ENCODE measurements around the gene MPP3. TPM values are rescaled to one million over a fixed set of nuclear protein-coding genes. Genes with fewer than 3 reads are reported as not detected.

The MPP3 gene
- total RNA-seq, 1 donor from 2014 or later, result 22.9 TPM

- no peaks in the 10 kb centered on the region for H3K36me3 Mint-ChIP-seq
- no peak overlapping the region for H3K4me3 Mint-ChIP-seq
- no peaks in the 10 kb centered on the region for H3K4me1 Mint-ChIP-seq
- DNase-seq (ENCODE audit: low spot score in 2 of 2, unreplicated experiment in 2 of 2), result no peak
- peaks cover under 1% of the 10 kb centered on the region for H3K9me3 Mint-ChIP-seq
- no peak overlapping the region for H3K27ac Mint-ChIP-seq
- peaks cover 36% of the 10 kb centered on the region for H3K27me3 Mint-ChIP-seq (ENCODE audit: low read depth)
- no peak for TF ChIP-seq CTCF (IDR thresholded peaks at IDR 0.05; ENCODE audit: unreplicated experiment)
These were observed 48.3 kb downstream of the MPP3 start for GRCh38 chr17:43784628-43785101.

GRCh38 chr17:43784068-43784467 is 48.9 kb downstream of the MPP3 start:
- H3K27ac Mint-ChIP-seq, result no peak overlapping the region
- H3K36me3 Mint-ChIP-seq, result no peaks in the 10 kb centered on the region
- H3K27me3 Mint-ChIP-seq (ENCODE audit: low read depth), result peaks cover 42% of the 10 kb centered on the region
- DNase-seq (ENCODE audit: low spot score in 2 of 2, unreplicated experiment in 2 of 2), result no peak
- no peak for TF ChIP-seq CTCF (IDR thresholded peaks at IDR 0.05; ENCODE audit: unreplicated experiment)
- peaks cover 4% of the 10 kb centered on the region for H3K4me1 Mint-ChIP-seq
- H3K9me3 Mint-ChIP-seq, result no peaks in the 10 kb centered on the region
- no peak overlapping the region for H3K4me3 Mint-ChIP-seq

GRCh38 chr17:43782913-43783680 is 49.8 kb downstream of the MPP3 start:
- H3K4me3 Mint-ChIP-seq, result no peak overlapping the region
- H3K9me3 Mint-ChIP-seq, result no peaks in the 10 kb centered on the region
- peaks cover 4% of the 10 kb centered on the region for H3K4me1 Mint-ChIP-seq
- peaks cover 42% of the 10 kb centered on the region for H3K27me3 Mint-ChIP-seq (ENCODE audit: low read depth)
- no peak overlapping the region for H3K27ac Mint-ChIP-seq
- no peak for TF ChIP-seq CTCF (IDR thresholded peaks at IDR 0.05; ENCODE audit: unreplicated experiment)
- DNase-seq (ENCODE audit: low spot score in 2 of 2, unreplicated experiment in 2 of 2), result no peak
- no peaks in the 10 kb centered on the region for H3K36me3 Mint-ChIP-seq

GRCh38 chr17:43780135-43780534 is 52.8 kb downstream of the MPP3 start, which contains the start of gene CFAP97D1:
Gene CFAP97D1, plus strand, starts transcription at chr17:43780435. Its CDS starts 28 bp downstream, at chr17:43780463.
- Mint-ChIP-seq H3K27me3 (ENCODE audit: low read depth) (peaks cover 42% of the 10 kb centered on the region), H3K36me3 (peaks cover under 1% of the 10 kb centered on the region), H3K9me3 (no peaks in the 10 kb centered on the region), H3K4me1 (peaks cover 7% of the 10 kb centered on the region), H3K4me3 (peak within 1 kb of the TSS; percentile 69), H3K27ac (peak within 1 kb of the TSS; percentile 61)
- DNase-seq (ENCODE audit: low spot score in 2 of 2, unreplicated experiment in 2 of 2), result no peak
- TF ChIP-seq CTCF (IDR thresholded peaks at IDR 0.05; ENCODE audit: unreplicated experiment), result no peak

- peak overlapping the region; percentile 61 for H3K27ac Mint-ChIP-seq
- peaks cover 2% of the 10 kb centered on the region for H3K36me3 Mint-ChIP-seq
- H3K4me3 Mint-ChIP-seq, result peak overlapping the region; percentile 69
- no peaks in the 10 kb centered on the region for H3K9me3 Mint-ChIP-seq
- peaks cover 42% of the 10 kb centered on the region for H3K27me3 Mint-ChIP-seq (ENCODE audit: low read depth)
- no peak for DNase-seq (ENCODE audit: low spot score in 2 of 2, unreplicated experiment in 2 of 2)
- peaks cover 7% of the 10 kb centered on the region for H3K4me1 Mint-ChIP-seq
- no peak for TF ChIP-seq CTCF (IDR thresholded peaks at IDR 0.05; ENCODE audit: unreplicated experiment)
These were observed 53.5 kb downstream of the MPP3 start for GRCh38 chr17:43779145-43780125.

Measured in mesothelial cell of epicardium (in vitro differentiated cells).